Raji (cell line): Measurements from ENCODE around the gene ATP2B3.

Source experiments
- POLR2A ChIP-seq: IDR thresholded peaks from 2 replicates; pipeline ENCODE4 v1.6.1; 2011; ENCODE audit warnings: low read depth, low read length, control low read depth; ENCODE audit not compliant: insufficient read depth

Gene ATP2B3

DNA sequence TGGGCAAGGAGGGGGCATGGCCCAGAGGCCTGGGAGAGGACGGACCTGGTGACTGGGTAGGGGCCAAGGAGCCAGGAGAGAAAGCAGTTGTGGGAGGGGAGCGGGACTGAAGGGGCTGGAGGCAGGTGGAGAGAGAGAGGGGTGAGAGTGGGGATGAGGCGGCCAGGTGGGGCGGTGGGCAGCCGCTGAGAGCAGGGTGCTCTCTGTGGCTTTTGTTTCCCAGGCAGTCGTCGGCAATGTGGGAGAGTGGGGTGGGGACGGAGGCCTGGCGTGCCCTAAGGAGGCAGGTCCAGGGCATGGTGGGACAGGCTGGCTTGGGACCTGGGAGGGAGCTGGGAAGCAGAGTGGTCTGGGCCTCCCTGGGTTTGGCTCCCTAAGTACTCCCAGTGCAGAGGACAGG is 3.2 kb upstream of the ATP2B3 start:
- no peak for TF ChIP-seq POLR2A

DNA sequence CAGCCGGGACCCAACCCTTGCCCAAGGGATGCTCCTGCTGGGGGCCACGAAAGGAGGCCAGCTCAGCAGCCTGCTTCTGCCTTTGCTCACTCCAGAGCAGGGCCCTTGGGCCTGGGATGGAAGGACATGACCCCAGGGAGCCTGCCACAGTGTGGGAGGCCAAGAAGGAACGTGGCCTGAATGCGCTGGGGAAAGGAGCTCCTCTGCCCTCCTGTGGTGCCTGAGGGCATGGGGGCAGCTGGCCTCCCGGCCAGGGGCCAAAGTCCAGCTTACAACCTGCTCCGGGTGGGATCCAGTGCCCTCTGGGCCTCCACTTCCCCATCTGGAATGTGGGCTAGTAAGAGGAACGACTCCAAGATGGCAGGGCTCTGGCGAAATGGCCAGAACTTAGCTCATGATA is 2.0 kb upstream of the ATP2B3 start:
- no peak for TF ChIP-seq POLR2A

DNA sequence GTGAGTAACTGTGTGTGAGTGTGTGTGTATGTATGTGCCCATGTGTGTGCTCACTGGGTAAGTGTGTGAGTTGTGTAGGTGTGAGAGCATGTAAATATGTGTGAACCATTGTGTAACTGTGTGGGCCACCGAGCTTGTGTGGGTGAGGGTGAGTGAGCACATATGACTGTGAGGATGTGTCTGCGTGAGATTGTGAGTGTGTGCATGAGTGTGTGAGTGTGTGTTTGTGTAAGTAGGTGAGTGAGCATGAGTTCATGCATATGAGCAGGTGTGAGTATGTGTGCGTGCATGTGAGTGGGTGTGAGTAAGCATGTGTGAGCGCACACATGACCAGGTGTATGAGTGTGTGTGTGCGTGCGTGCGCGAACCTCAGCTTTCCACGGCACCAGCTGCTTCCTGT is 1.4 kb upstream of the ATP2B3 start:
- no peak for TF ChIP-seq POLR2A

DNA sequence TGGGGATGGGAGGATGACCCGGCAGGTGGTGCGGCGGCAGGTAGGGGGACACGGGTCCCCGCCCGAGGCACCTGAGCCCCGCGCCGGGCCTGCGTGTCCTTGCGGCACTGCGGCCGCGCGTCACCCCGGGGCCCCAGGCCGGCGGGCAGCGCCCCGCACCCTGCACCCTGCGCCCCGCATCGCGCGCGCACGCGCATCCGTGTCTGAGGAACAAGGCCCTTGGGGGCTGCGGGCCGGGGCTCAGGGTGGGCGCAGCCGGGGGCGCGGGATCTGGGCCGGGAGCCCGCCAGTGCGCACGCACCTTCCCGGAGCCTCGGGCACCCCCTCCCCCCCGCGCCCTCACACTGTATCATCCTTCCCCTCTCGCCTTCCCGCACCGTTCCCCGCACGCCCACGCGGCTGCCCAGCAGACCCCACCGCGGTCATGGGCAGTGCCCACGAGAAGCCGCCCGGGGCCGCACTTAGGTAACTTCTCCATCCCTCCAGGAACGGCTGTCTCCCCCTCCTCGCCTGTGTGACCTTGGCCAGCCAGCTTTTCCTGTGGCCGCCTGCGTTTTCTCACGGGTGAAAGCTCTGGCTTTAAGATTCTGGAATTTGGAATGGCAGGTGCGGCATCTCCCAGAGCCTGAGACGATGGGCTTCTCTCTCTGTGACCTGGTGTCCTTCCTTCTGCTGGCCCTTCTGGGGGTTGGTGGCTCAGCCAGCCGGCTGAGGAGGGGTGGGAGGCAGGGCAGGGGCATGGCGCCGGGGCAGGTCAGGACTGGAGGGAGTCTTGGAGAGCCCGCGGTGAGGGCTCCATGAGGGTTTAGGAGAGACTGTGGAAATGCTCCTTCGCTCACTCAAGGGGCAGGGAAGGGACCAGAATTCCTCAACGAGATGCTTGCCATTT is 748 bp downstream of the ATP2B3 start:
- no peak for TF ChIP-seq POLR2A

DNA sequence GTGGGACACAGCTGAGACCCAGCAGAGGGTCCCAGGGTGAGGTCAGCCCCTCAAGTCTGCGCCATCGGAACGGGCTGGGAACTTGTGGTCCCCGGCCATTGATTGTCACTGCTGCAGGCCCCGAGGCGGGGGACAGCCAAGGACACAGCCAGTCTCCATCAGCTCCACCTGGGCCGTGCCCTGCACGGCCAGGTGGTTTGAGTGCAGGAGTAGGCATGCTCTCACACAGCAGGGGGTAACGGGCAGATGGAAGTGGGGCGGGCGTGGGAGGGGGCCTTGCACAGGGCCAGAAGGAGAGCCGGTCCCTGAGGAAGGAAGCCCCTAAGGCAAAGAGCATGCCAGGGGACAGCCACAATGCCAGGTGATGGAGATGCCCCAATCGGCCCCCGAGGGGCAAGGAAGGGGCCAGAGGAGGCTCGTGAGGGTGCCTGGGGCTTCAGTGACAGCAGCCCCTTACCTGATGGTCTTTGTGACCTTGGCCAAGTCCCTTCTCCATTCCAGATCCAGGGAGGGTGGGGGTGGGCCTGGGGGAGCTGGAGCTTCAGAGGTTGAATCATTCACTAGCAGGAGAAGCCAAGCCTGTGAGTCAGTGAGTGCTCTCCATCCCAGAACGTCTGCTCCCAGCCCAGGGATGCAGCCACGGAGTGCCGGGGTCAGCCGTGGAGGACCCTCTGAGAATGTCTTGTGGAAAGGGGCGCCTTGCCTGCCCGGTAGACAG is 2.3 kb downstream of the ATP2B3 start:
- no peak for TF ChIP-seq POLR2A

DNA sequence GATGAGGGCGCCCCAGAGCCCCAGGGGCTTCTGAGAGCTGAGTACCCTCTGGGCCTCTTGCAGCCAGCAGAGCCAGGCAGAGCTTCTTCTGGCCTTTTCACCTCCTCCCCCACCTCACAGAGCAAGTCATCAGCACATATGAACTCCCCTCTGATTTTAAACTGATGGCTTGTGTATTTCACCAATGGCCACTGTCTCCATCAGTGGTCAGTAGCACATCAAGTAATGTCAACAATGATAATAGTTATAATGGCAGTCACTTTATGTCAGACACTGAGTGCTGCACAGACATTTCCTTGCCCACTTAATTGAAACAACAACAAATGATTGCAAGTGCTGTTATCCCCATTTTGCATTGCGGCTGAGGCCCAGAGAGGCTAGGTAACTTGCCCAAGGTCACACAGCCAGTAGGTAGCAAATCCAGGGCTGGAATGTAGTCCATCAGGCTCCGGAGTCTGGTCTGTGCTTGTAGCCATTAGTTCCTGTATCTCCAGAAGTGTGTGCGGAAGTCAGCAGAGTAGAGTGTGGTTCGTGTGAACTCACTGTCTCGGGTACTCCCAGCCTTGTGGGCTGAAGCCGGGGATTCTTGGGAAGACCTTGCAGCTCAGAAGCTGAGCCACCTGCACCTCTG is 3.0 kb downstream of the ATP2B3 start:
- TF ChIP-seq POLR2A = no peak

DNA sequence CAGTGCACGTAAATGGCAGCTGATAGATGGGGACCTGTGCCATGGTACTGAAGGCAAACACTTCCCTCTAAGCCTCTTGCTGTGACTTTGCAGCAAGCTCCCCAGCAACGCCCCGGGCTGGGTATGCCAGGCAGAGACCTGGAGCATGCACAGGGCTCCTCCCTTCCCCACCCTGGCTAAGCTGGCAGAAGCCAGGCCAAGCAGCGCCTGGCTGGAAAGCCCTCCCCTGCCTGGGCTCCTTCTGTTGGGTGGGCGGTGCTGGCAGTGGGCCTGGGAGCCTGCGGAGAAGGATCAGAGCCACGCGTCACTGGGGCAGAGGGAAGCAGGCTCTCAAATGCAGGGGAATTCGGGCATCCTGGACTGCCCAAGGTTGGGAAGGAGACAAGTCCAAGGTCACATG is 3.6 kb downstream of the ATP2B3 start:
- TF ChIP-seq POLR2A = no peak

DNA sequence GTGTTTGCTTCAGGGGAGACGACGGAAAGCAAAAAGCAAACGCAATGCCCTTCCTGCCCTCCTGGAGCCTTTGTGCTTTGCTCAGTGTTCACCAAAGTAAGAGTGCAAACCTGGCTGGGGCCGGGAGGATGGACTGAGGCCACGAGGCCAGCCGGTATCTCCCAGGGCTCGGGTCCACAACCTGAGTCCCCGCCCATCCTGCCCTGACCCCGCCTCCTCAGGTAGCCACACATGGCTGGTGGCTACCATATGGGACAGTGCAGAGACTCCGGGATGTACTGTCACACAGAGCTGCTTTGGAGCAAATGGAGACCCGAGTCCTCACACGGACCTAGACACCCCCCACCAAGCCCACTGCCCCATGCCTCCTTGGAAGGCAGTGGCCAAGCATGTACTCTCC is 4.8 kb downstream of the ATP2B3 start:
- TF ChIP-seq POLR2A = no peak

DNA sequence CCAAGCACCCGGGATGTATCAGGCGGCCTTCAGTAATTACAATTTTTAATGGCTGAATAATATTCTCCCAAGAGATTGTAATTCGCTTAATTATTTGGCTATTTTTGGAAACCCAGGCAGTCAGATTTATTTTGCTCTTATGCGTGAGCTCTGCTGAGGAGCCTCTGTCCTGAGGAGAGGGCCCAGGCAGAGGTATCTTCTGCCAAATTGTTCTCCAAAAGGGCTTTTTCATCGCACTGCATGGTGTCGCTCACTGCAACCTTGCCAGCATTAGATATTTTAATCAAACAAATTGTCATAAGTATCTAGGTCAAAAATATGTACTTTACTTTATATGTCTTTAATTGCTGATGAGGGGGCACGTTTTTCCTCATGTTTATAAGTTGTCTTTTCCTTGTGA is 5.8 kb downstream of the ATP2B3 start:
- no peak for TF ChIP-seq POLR2A

DNA sequence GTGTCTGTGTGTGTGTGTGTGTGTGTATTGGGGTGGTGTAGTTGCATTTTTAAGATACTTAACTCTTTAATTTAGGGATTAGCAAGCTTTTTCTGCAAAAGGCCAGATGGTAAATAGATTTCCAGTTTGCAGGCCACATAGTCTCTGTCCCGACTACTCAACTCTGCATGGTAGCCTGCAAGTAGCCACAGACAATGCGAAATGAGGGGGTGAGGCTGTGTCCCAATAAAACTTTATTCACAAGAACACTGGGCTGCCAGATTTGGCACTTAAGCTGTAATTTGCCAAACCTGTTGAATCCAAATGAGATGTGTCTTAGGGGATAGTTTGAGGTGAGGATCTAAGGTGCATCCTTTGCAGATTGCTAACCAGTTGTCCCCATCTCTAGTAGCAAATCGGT is 6.8 kb downstream of the ATP2B3 start:
- TF ChIP-seq POLR2A = no peak

DNA sequence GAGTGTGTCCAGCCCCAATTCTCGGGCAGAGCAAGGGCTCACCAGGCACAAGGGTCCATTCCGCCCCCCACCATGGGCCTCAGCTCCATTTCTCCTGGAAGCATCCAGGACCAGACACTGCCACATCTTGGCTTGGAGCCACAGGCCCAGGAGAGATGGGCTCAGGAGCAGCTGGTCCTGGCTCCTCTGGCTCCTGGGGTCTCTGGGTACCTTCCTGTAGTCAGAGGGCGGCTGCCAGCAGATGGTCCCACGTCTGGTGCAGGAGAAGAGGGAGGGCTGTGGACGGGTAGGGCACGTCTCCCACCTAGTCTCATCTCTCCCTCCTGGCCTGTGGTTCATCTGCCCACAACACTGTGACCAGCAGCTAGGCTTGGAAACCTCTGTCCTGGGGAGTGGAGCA is 8.0 kb downstream of the ATP2B3 start:
- no peak for TF ChIP-seq POLR2A

DNA sequence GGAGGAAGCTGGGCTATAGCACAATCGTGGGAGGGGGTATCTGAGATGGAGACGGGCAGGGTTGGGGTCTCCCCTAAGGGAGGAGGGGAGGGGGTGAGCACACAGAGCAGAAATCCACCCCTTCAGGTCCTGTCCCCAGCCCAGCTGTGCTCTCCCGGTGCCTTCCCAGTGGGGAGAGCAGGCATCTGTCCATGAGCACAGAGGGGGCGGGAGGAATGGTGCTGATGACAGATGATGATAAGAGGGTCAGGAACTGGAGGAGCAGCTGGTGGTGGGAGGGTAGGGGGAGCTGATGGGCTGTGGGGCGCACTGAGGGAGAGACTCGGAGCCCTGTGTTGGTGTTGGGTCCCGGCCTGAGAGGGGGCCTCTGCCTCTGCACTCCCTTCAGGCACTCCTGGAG is 8.6 kb downstream of the ATP2B3 start:
- TF ChIP-seq POLR2A = no peak

DNA sequence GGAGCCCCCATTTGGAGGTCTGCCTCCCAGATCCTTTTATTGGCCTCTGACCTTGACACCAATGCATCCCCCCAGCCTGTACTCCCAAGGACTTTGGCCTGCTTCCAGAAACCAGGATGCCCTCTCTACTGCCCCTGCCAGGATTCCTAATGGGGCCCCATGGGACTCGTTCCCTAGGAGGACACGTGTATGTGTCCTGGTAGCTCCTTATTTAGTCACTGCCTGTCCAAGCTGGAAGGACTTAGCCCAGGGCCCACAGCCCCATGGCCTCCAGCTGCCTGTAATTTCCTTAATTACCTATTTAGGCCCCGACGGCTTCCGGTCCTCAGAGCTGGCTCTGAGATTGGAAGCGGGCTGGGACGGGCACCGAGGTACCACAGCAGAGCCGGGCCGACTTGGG is 9.4 kb downstream of the ATP2B3 start:
- no peak for TF ChIP-seq POLR2A

DNA sequence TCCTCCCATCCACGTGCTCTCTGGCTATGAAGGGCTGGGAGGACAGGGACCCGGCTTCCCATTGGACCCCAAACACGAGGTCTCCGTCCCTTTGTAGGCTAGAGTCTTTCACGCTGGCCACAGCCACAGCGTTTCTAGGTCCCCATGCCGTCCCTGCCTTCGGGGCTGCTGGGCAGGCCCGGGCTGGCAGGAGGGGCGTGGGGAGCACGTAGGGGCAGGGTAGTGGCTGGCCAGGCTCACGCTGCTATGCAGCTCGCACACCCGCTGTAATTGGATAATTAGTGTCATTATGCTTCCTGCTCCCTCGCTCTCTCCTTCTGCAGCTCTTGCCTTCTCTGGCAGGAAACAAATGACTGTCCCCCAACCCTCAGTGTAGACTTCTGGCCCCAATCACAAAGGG is 9.8 kb downstream of the ATP2B3 start:
- TF ChIP-seq POLR2A = no peak

DNA sequence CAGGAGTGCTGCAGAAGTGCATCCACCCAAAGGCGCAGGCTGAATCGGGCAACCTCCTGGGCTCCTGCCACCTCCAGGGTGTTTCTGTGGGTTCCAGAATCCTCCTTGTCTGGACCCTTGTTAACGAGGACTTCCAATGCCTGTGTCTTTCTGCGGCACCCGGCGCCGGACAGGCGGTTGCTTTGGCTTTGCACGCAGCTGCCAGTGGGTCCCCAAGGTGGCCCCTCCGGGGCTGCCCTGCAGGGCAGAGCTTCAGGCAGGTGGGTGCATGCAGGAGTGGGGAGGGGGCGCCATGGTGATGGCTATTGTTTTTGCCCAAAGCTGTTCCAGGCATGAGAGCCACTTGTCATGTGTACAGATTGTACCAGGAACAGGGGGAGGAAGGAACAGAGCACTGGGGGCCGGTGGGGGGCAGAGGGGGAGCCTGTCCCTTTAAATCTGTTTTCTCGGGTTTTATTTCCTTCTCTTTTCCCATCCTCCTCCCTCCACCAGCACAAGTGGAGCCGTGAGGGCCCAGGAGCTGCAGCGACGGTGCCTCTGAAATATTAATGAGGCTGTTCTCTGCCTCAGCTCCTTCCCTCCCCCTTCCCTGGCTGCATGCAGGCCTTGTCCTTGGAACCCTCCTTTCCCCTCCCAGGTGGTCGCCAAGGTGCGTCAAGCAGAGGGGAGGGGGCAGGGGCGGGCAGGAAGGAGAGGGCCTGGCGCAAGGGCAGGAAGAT is 13.1 kb downstream of the ATP2B3 start:
- TF ChIP-seq POLR2A = no peak
